Transverse colon (tissue), 4 donors: ENCODE data around the gene CENPF.

ENCODE experiments used
- CTCF ChIP-seq, 5 experiments: fragments of 200-600 bp in 3 of 5; fragments of 450-650 bp in 2 of 5; sonication (generic) in 3 of 5; IDR thresholded peaks; 1 replicate in 2 of 5; 2 replicates in 3 of 5; pipeline ENCODE4 v1.5.1; 2016 to 2017; ENCODE audit warnings: antibody characterized with exemption in 5 of 5, inconsistent platforms in 3 of 5, mild to moderate bottlenecking in 2 of 5, moderate library complexity in 1 of 5
- POLR2A ChIP-seq: fragments of 450-650 bp; IDR thresholded peaks from one replicate; pipeline ENCODE4 v1.6.1; 2016; ENCODE audit warnings: antibody characterized with exemption, mild to moderate bottlenecking, moderate library complexity
- POLR2AphosphoS5 ChIP-seq, 3 donors: sonication (generic); formaldehyde crosslinking; IDR thresholded peaks; one replicate each; pipeline ENCODE4 v1.6.1; 2016; ENCODE audit warnings: antibody characterized with exemption in 3 of 3

- TF ChIP-seq CTCF (IDR thresholded peaks at IDR 0.05) (no peak), POLR2AphosphoS5 (IDR thresholded peaks at IDR 0.05) (no peak), POLR2A (no peak)
Observed at GRCh38 chr1:214638997-214639396, 36.0 kb downstream of the CENPF start.
